Endothelial cell of umbilical vein (primary cell): ENCODE results near the gene TAF8. TPM values are rescaled to one million over a fixed set of nuclear protein-coding genes. Genes with fewer than 3 reads are reported as not detected.

Source experiments
- BruUV-seq: library from RNA; stranded (reverse); fragments of 400-500 nt; replicated peaks from 2 replicates; lab custom pipeline; 2021; lab: Mats Ljungman, UMichigan
- CTCF ChIA-PET: fragments of 300-600, 350-600 bp; sonication (Branson Sonifier 250); formaldehyde crosslinking; loops from one replicate; lab custom pipeline; 2021; ENCODE audit warnings: antibody characterized with exemption, inconsistent platforms; lab: Charles Lee
- POLR2A ChIA-PET: fragments of 300-600, 350-600 bp; sonication (Branson Sonifier 250); formaldehyde crosslinking; loops from one replicate; lab custom pipeline; 2021; ENCODE audit warnings: antibody characterized with exemption, inconsistent platforms; lab: Charles Lee
- DNase-seq: peaks from one replicate; pipeline ENCODE4 v3.0.0-alpha.2; 2011; ENCODE audit warnings: low read depth, low spot score
- FAIRE-seq: peaks from 2 replicates; lab custom pipeline; 2011; peaks lifted over from hg19 to GRCh38; lab: Jason Lieb, UNC
- H2AFZ ChIP-seq: 2 replicates; pipeline ENCODE4 v1.6.0; 2012; ENCODE audit warnings: low read depth, low read length, control low read depth, inconsistent platforms
- H3K27ac ChIP-seq: 2 replicates; pipeline ENCODE4 v1.5.1; 2011; ENCODE audit warnings: low read depth, mild to moderate bottlenecking, control low read depth, low read length, moderate library complexity; ENCODE audit not compliant: insufficient read depth
- H3K27me3 ChIP-seq, 2 experiments: 2 replicates each; pipeline versions ENCODE4 v1.6.0 to v1.6.1; 2011; ENCODE audit warnings: low read length in 2 of 2, mixed read lengths in 1 of 2; ENCODE audit not compliant: control insufficient read depth in 2 of 2, insufficient read depth in 2 of 2
- H3K36me3 ChIP-seq, 2 experiments: 2 replicates in 1 of 2; 3 replicates in 1 of 2; pipeline ENCODE4 v1.5.1; 2011; ENCODE audit warnings: low read length in 2 of 2, mild to moderate bottlenecking in 1 of 2, moderate library complexity in 1 of 2; ENCODE audit not compliant: control insufficient read depth in 2 of 2, insufficient read depth in 2 of 2; ENCODE audit errors: extremely low read depth in 1 of 2
- H3K4me1 ChIP-seq: 3 replicates; pipeline ENCODE4 v1.5.1; 2011; ENCODE audit warnings: mild to moderate bottlenecking, low read length; ENCODE audit not compliant: control insufficient read depth, insufficient read depth; ENCODE audit errors: extremely low read depth
- H3K4me2 ChIP-seq: 2 replicates; pipeline ENCODE4 v1.6.1; 2011; ENCODE audit warnings: low read length, control low read depth, mixed read lengths; ENCODE audit not compliant: insufficient read depth
- H3K4me3 ChIP-seq, 3 experiments: fragments of 200-600 bp in 1 of 3; sonication (generic), shearing (Covaris generic) in 1 of 3; replicated peaks in 1 of 3; 2 replicates each; pipeline ENCODE4 v1.5.1; 2011 to 2016; ENCODE audit warnings: control low read depth in 3 of 3, low read length in 3 of 3, mild to moderate bottlenecking in 2 of 3, inconsistent platforms in 1 of 3, low read depth in 1 of 3, moderate library complexity in 1 of 3; ENCODE audit not compliant: insufficient read depth in 1 of 3
- H3K79me2 ChIP-seq: 2 replicates; pipeline ENCODE4 v1.6.0; 2012; ENCODE audit warnings: low read length, inconsistent platforms; ENCODE audit not compliant: control insufficient read depth, insufficient read depth
- H3K9ac ChIP-seq: replicated peaks from 2 replicates; pipeline ENCODE3; 2011; ENCODE audit warnings: low read length, control low read depth; ENCODE audit not compliant: insufficient read depth; ENCODE audit errors: extremely low read depth
- H3K9me1 ChIP-seq: replicated peaks from 3 replicates; pipeline ENCODE4 v1.6.0; 2011; ENCODE audit warnings: mild to moderate bottlenecking, low read length; ENCODE audit not compliant: control insufficient read depth, insufficient read depth; ENCODE audit errors: extremely low read depth
- H3K9me3 ChIP-seq: replicated peaks from 2 replicates; pipeline ENCODE4 v1.5.1; 2012; ENCODE audit warnings: low read length, inconsistent platforms; ENCODE audit not compliant: control insufficient read depth, insufficient read depth
- H4K20me1 ChIP-seq: replicated peaks from 2 replicates; pipeline ENCODE3; 2011; ENCODE audit warnings: mild to moderate bottlenecking, low read length; ENCODE audit not compliant: control insufficient read depth, insufficient read depth; ENCODE audit errors: extremely low read depth
- EZH2 ChIP-seq: IDR thresholded peaks from 2 replicates; pipeline ENCODE4 v1.6.1; 2012; ENCODE audit warnings: borderline replicate concordance, low read depth, mild to moderate bottlenecking, moderate library complexity, low read length, inconsistent platforms; ENCODE audit not compliant: severe bottlenecking
- FOS ChIP-seq: IDR thresholded peaks from 2 replicates; pipeline ENCODE4 v1.6.1; 2011; ENCODE audit warnings: mild to moderate bottlenecking, low read length, moderate library complexity, borderline replicate concordance; ENCODE audit not compliant: insufficient read depth
- POLR2A ChIP-seq: IDR thresholded peaks from 2 replicates; pipeline ENCODE4 v1.6.1; 2012; ENCODE audit warnings: low read depth, mild to moderate bottlenecking, control low read depth, low read length
- dilution Hi-C: fragments of 300-500 bp; cut with MboI; formaldehyde crosslinking; loops from one replicate; pipeline ENCODE4 v1.15.0; 2019; ENCODE audit warnings: low sequenced_read_pairs; ENCODE audit not compliant: extremely low pct_ligation_motif_present
- intact Hi-C: fragments of 100-400 bp; cut with micrococcal nuclease; formaldehyde crosslinking; loops from one replicate; pipeline ENCODE4 v1.10.0; 2022
- polyA plus RNA-seq, 4 experiments: library from polyadenylated mRNA; depleted of rRNA in 3 of 4; stranded (reverse) in 3 of 4; unstranded in 1 of 4; fragments of >200 nt; gene quantifications; 2 replicates each; pipeline versions ENCODE4 v1.2.1 to v1.2.3, GENCODE V29; 2011 to 2012; ENCODE audit warnings: missing spikeins in 1 of 4
- total RNA-seq: library from RNA; stranded (reverse); gene quantifications from 2 replicates; pipeline ENCODE4 v1.2.3, GENCODE V29; 2021
- TF ChIP-seq, protein P1 (sequence below), 2 donors: IDR thresholded peaks; 1 replicate in 1 of 2; 2 replicates in 1 of 2; pipeline ENCODE4 v1.5.1; 2011; ENCODE audit warnings: low read length in 2 of 2, mild to moderate bottlenecking in 2 of 2, moderate library complexity in 2 of 2, control low read depth in 1 of 2, inconsistent platforms in 1 of 2, low read depth in 1 of 2; ENCODE audit not compliant: insufficient read depth in 1 of 2; ENCODE audit errors: extremely low read depth in 1 of 2

TAF8 gene
- total and polyA plus RNA-seq, 2 donors (not counting 3 experiments of a cell fraction or from before 2014, with no cell fraction given), result 32.9 to 45.4 TPM

- Histone ChIP-seq H3K4me3 (no peak overlapping the region), H4K20me1 (no peaks in the 10 kb centered on the region), H3K27ac (no peak overlapping the region), H3K4me1 (peaks cover 5% of the 10 kb centered on the region), H3K9ac (no peak overlapping the region), H3K9me3 (no peaks in the 10 kb centered on the region), H3K4me2 (no peak overlapping the region), H2AFZ (no peak overlapping the region), H3K27me3 (peaks cover 0 to 2% of the 10 kb centered on the region in 2 experiments), H3K79me2 (no peaks in the 10 kb centered on the region), H3K36me3 (no peaks in the 10 kb centered on the region), H3K9me1 (no peaks in the 10 kb centered on the region)
- BruUV-seq, result no TSS peak
- intact Hi-C loops (no loop called here), dilution Hi-C loops (no loop called here)
- DNase-seq (no peak), FAIRE-seq (no peak)
- TF ChIP-seq, protein P1, sequence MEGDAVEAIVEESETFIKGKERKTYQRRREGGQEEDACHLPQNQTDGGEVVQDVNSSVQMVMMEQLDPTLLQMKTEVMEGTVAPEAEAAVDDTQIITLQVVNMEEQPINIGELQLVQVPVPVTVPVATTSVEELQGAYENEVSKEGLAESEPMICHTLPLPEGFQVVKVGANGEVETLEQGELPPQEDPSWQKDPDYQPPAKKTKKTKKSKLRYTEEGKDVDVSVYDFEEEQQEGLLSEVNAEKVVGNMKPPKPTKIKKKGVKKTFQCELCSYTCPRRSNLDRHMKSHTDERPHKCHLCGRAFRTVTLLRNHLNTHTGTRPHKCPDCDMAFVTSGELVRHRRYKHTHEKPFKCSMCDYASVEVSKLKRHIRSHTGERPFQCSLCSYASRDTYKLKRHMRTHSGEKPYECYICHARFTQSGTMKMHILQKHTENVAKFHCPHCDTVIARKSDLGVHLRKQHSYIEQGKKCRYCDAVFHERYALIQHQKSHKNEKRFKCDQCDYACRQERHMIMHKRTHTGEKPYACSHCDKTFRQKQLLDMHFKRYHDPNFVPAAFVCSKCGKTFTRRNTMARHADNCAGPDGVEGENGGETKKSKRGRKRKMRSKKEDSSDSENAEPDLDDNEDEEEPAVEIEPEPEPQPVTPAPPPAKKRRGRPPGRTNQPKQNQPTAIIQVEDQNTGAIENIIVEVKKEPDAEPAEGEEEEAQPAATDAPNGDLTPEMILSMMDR (IDR thresholded peaks at IDR 0.05; ENCODE audit: extremely low read depth in 1 of 2, insufficient read depth in 1 of 2, low read depth in 1 of 2, low read length in 2 of 2), result no peak
- ChIA-PET POLR2A (no interaction called here), CTCF (interaction anchor here (0.6 to 2.4 kb wide), 5 partner anchors 8 to 119 kb away, joined by 3 to 13 read pairs (median 4); no protein-coding TSS in a partner anchor)
Observed at GRCh38 chr6:42095776-42096541, 45.6 kb downstream of the TAF8 start.

GRCh38 chr6:42099340-42100028, 49.2 kb downstream of the TAF8 start:
- BruUV-seq, result no TSS peak
- no peaks in the 10 kb centered on the region for H3K79me2 ChIP-seq
- DNase-seq (no peak), FAIRE-seq (no peak)
- no peaks in the 10 kb centered on the region for H4K20me1 ChIP-seq
- no peaks in the 10 kb centered on the region for H3K36me3 ChIP-seq
- H3K4me3 ChIP-seq, result no peak overlapping the region
- no peak overlapping the region for H3K4me2 ChIP-seq
- dilution Hi-C loops, result no loop called here
- H3K9me1 ChIP-seq, result no peaks in the 10 kb centered on the region
- H3K9ac ChIP-seq, result no peak overlapping the region
- POLR2A ChIA-PET, result no interaction called here
- no peak overlapping the region for H2AFZ ChIP-seq
- no peaks in the 10 kb centered on the region for H3K27me3 ChIP-seq
- TF ChIP-seq EZH2, result no peak
- no peak for TF ChIP-seq FOS
- no peak for TF ChIP-seq POLR2A
- H3K27ac ChIP-seq, result no peak overlapping the region
- no peaks in the 10 kb centered on the region for H3K9me3 ChIP-seq
- CTCF ChIA-PET, result interaction anchor here (0.6 to 1.9 kb wide), 6 partner anchors 10 to 115 kb away, joined by 3 to 5 read pairs (median 3); no protein-coding TSS in a partner anchor
- intact Hi-C loops, result no loop called here
- H3K4me1 ChIP-seq, result peaks cover 5% of the 10 kb centered on the region
